Measurements from ENCODE around the gene USP31.

GRCh38 chr16:23140107-23140506 lies 9.1 kb downstream of the USP31 start:
- TF ChIP-seq CTCF (IDR thresholded peaks at IDR 0.05) (no peak), POLR2A (IDR thresholded peaks at IDR 0.05) (no peak), EP300 (IDR thresholded peaks at IDR 0.05) (no peak)

Data from tibial nerve (tissue), 4 donors.